Esophagus muscularis mucosa (tissue), 3 donors: Measurements from ENCODE around the gene LANCL2.

Source experiments
- POLR2AphosphoS5 ChIP-seq, 2 donors: sonication (generic); formaldehyde crosslinking; IDR thresholded peaks; one replicate each; pipeline ENCODE4 v1.6.1; 2017; ENCODE audit warnings: antibody characterized with exemption in 2 of 2
- TF ChIP-seq, protein P1 (sequence below), 3 experiments: fragments of 200-600 bp in 2 of 3; fragments of 450-650 bp in 1 of 3; sonication (generic) in 2 of 3; IDR thresholded peaks; one replicate each; pipeline ENCODE4 v1.5.1; 2017 to 2019; ENCODE audit warnings: antibody characterized with exemption in 3 of 3, mild to moderate bottlenecking in 2 of 3, moderate library complexity in 1 of 3

DNA sequence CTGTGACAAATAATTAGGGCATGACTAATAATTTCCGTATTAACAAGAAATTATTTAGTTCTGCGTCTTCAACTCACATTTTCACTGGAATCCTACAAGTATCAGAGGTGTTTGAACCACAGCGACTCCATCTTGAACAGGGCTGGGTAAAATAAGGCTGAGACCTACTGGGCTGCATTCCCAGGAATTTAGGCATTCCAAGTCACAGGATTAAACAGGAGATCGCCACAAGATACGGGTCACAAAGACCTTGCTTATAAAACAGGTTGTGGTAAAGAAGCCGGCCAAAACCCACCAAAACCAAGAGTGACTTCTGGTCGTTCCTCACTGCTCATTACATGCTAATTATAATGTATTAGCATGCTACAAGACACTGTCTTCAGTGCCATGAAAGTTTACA lies 14.9 kb upstream of the LANCL2 start:
- no peak for TF ChIP-seq POLR2AphosphoS5 (IDR thresholded peaks at IDR 0.05)
- TF ChIP-seq, protein P1, sequence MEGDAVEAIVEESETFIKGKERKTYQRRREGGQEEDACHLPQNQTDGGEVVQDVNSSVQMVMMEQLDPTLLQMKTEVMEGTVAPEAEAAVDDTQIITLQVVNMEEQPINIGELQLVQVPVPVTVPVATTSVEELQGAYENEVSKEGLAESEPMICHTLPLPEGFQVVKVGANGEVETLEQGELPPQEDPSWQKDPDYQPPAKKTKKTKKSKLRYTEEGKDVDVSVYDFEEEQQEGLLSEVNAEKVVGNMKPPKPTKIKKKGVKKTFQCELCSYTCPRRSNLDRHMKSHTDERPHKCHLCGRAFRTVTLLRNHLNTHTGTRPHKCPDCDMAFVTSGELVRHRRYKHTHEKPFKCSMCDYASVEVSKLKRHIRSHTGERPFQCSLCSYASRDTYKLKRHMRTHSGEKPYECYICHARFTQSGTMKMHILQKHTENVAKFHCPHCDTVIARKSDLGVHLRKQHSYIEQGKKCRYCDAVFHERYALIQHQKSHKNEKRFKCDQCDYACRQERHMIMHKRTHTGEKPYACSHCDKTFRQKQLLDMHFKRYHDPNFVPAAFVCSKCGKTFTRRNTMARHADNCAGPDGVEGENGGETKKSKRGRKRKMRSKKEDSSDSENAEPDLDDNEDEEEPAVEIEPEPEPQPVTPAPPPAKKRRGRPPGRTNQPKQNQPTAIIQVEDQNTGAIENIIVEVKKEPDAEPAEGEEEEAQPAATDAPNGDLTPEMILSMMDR (IDR thresholded peaks at IDR 0.05) = no peak
